ENCODE data around the gene DST.

DNA sequence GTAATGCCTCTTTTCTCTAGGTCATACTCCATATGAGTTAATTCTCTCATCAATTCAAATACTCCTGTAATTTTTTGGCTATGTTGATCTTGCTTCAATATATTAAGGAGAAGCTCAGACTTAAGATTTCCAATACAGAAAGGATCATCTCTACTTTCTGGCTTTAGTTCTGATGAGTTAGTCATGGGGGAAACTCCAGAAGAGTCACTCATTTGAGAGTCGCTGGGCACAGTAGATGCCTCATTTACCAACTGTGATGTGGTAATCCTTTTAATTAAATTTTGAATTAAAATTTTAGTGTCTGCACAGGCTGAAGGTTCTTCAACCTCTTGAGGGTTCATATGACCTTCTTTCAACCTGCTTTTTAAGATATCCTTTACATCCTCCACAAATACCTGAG, 38.5 kb downstream of the DST start:
- TF ChIP-seq, protein P1, sequence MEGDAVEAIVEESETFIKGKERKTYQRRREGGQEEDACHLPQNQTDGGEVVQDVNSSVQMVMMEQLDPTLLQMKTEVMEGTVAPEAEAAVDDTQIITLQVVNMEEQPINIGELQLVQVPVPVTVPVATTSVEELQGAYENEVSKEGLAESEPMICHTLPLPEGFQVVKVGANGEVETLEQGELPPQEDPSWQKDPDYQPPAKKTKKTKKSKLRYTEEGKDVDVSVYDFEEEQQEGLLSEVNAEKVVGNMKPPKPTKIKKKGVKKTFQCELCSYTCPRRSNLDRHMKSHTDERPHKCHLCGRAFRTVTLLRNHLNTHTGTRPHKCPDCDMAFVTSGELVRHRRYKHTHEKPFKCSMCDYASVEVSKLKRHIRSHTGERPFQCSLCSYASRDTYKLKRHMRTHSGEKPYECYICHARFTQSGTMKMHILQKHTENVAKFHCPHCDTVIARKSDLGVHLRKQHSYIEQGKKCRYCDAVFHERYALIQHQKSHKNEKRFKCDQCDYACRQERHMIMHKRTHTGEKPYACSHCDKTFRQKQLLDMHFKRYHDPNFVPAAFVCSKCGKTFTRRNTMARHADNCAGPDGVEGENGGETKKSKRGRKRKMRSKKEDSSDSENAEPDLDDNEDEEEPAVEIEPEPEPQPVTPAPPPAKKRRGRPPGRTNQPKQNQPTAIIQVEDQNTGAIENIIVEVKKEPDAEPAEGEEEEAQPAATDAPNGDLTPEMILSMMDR (IDR thresholded peaks at IDR 0.05), result no peak
- no peak for TF ChIP-seq POLR2A (IDR thresholded peaks at IDR 0.05; ENCODE audit: low read depth)
- TF ChIP-seq POLR2AphosphoS5 (IDR thresholded peaks at IDR 0.05), result no peak
- no peak for TF ChIP-seq EP300 (IDR thresholded peaks at IDR 0.05)

Measured in esophagus muscularis mucosa (tissue), 4 donors.